Right ventricle myocardium superior (tissue), 1 donor: ENCODE measurements around the gene ADGRL2. TPM values are rescaled to one million over a fixed set of nuclear protein-coding genes. Genes with fewer than 3 reads are reported as not detected.
"Not testable (repeated sequence)": the region's sequence is repeated elsewhere in the genome, so short reads cannot be mapped to it uniquely, and the experiment has no call there.

ENCODE experiments used
- ATAC-seq: fragments of 200-7000 bp; cut with Tn5 transposase; one replicate; pipeline ENCODE4 v1.9.1; 2020; ENCODE audit warnings: mild to moderate bottlenecking; ENCODE audit not compliant: poor library complexity
- DNase-seq: peaks from one replicate; pipeline ENCODE4 v3.0.0-alpha.2; 2020
- intact Hi-C: fragments of 100-400 bp; cut with DNase I; formaldehyde crosslinking; loops from one replicate; pipeline ENCODE4 v1.11.2; 2022
- total RNA-seq: library from RNA; stranded (reverse); fragmentation: NEBNext Ultra II Directional; extraction: Animal tissue kit (Norgen Biotek cat#: 25700); gene quantifications from one replicate; pipeline ENCODE4 v1.2.1, GENCODE V29; 2021
- donor health status: DM: no; HTN: yes; CAD: no; lungs with severe emphysema.

Gene ADGRL2
- total RNA-seq, 1 donor from 2014 or later, result 37.9 TPM

DNA sequence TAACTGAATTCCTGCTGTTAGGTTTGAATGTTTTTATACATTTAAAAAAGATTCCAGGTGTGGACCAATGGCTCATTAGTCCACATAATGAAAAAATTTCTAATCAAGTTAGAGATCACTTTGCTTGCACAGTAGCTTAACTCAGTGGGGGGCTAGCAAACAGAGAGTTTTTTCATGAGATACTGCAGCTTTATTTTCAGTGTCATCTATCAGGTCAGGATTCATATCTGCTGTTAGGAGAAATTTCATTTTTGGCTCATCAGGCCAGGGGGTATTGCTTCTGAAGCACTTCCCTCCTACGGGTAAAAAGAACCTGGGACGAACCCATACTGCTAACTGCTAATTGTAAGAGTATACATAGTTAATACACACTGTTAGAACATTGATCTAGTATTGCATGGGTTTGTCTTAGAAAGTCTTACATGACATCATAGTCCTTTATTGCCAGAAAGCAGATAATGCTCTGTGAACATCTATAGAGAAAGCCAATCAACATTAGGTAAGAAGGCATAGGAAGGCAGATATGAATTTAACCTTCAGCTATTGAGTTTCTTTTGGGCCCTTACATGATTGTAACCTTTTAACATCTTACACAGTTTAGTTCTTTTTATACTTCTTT lies 38.0 kb downstream of the ADGRL2 start:
- intact Hi-C loops, result no loop called here
- ATAC-seq (no peak), DNase-seq (no peak)

DNA sequence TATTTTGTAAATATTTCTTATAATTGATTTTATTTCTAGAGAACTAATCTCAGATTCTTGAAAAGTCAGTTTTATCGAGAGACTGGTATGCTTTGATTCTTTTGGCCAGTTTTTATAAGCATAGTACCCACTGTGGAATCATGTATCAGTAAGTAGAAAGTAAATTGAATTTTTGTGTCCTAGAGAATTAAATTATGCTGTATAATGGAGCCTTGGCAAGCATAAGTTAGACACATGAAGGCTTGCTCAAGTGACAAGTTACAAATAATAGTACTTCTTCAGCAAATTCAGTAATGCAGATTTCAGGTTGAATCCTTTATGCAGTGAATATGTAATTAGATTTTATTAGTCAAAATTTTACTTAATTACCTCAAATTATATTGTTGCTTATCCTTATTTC lies 40.1 kb downstream of the ADGRL2 start:
- intact Hi-C loops, result no loop called here
- DNase-seq (no peak), ATAC-seq (no peak)

GRCh38 chr1:81841795-81842194 lies 41.1 kb downstream of the ADGRL2 start:
- DNase-seq (no peak), ATAC-seq (no peak)
- intact Hi-C loops, result no loop called here

DNA sequence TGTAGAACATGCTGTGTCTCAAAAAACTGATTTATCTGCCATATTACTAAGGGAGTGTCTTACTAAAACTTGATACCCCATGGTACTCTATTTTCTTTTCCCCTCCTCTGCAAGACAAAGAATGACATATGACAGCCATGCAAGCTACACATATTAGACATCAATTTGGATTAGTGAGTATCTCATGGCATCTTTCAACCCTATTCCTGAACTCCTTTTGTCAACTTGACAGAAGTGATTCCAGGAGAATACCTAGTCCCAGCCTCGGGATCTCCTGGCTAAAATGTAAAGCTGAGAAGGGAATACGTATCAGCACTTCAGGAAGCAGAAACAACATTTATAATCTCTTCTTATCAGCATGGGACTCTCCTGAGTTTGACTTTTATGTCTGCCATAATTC lies 43.7 kb downstream of the ADGRL2 start:
- DNase-seq (no peak), ATAC-seq (no peak)
- intact Hi-C loops, result no loop called here

DNA sequence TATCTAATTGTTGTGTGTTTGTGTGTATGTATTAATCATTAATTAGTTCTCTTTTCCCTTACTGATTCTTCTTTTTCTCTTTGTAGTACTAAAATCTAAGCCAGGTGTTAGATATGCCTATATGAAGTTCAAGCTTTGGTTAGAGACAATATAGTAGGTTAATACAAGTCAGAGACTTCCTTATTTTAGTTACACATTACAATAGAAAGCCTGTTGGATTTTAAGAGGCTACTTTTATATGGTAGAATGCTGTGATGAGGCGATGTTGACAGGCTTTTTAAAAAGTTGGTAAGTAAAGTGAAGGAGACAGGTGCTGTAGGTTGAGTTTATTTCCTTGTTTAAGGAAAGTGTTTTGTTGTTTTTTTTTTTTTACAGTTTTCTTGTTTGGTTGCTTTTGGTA lies 45.9 kb downstream of the ADGRL2 start:
- intact Hi-C loops, result no loop called here
- no peak for DNase-seq
- no peak for ATAC-seq

- DNase-seq (no peak), ATAC-seq (no peak)
- intact Hi-C loops, result no loop called here
These were observed 46.3 kb downstream of the ADGRL2 start for GRCh38 chr1:81847063-81847462.

DNA sequence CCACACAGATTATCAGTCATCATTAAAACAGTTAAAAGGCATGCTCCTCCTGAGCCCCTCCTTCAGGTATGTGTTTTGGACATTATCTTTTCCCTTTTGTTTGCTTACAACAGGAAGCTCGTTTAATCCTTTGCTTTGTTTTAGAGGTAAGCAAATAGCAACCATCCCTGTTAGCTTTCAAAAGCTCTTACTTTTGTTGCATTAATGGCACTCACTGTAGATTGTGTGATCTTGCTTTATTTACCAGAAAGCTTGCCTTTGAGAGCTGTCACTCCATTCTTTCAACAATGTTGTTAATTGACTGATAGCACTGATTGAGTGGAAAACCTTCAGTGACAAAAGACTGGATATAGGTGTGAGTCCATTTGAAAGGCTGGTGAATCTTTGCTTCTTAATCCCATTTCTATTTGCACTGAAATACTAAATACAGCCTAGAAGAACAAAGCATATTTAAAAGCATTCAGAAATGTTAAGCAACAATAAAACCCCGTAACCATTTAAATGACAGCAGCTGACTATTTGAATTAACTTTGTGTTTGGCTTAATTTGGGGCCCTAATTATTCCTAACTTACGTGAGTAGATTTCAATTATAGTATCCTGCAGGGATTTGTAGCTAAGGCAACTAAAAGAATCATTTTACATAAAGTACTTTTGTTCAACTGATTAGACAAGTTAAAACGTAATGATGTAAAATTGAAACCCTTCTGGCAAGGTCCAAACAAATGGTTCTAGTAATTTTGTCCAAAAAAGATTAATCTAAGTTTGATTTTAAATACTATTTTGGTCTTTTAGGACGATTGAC lies 48.3 kb downstream of the ADGRL2 start:
- intact Hi-C loops, result no loop called here
- DNase-seq (no peak), ATAC-seq (no peak)

DNA sequence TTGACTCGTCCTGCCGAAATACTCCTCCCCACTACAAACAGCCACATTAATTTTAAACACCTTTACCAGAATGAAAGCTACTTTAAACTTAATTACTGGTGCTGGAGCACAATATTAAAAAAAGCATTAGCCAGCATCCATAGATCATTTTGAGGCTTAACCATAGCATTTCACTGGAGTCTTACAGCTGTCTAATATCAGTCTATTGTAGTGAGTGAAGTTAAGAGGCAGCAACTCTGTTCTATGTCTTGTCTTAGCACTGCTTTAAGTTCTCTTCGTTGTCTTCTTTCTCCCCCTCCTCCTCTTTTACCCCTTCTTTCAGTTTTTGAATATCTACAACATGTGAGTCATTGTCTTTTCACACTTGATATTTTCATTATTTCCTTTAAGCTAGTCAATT lies 49.3 kb downstream of the ADGRL2 start:
- DNase-seq (no peak), ATAC-seq (no peak)
- intact Hi-C loops, result no loop called here

- ATAC-seq, result no peak
- intact Hi-C loops, result no loop called here
- no peak for DNase-seq
These were observed 49.8 kb downstream of the ADGRL2 start for GRCh38 chr1:81850495-81850894.

- ATAC-seq (no peak), DNase-seq (no peak)
- intact Hi-C loops, result no loop called here
These were observed 50.5 kb downstream of the ADGRL2 start for GRCh38 chr1:81851217-81851616.

DNA sequence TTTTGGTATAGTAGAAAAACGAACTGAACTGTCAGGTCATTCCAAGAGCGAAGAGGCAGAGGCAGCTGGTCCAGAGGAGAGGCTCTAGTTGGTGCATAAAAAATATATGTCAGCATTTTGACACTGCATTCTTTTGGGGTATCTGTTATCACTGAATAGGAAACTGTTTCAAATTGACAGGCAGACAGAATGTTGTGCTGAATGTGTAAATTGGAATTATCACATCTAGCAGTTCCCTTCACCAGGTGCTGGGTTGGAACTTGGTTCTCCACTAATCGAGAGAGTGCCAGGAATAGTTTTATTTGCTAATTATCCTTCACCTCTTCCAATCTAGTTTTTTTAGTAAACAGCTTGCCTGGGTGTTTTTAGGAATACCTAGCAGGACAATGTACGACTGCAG lies 52.2 kb downstream of the ADGRL2 start:
- intact Hi-C loops, result no loop called here
- ATAC-seq, result no peak
- no peak for DNase-seq

DNA sequence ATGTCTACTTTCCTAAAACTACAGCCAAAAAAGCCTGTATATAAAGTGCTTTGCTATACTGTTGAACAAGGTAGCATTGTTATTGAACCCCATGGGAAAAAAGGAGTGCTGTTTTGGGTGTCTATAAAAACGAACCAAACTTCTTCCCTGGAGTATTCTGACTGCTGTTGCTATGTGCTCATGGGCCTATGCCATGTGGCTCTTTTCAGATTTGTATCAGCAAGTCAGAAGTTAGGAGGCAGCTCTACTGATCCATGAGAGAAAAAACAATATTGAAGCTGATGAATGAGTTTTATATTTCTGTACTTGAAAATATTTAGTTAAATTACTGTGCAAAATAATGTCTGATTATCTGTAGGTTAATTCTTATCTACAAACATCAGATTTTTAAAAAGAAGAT lies 66.5 kb downstream of the ADGRL2 start:
- intact Hi-C loops, result no loop called here
- no peak for DNase-seq
- no peak for ATAC-seq

GRCh38 chr1:81869307-81869706 lies 68.6 kb downstream of the ADGRL2 start:
- no peak for ATAC-seq
- intact Hi-C loops, result no loop called here
- no peak for DNase-seq

DNA sequence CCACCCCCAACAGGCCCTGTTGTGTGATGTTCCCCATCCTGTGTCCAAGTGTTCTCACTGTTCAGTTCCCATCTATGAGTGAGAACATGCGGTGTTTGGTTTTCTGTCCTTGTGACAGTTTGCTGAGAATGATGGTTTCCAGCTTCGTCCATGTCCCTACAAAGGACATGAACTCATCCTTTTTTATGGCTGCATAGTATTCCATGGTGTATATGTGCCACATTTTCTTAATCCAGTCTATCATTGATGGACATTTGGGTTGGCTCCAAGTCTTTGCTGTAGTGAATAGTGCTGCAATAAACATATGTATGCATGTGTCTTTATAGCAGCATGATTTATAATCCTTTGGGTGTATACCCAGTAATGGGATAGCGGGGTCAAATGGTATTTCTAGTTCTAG lies 70.4 kb downstream of the ADGRL2 start:
- DNase-seq, ATAC-seq, intact Hi-C loops: not testable (repeated sequence)

DNA sequence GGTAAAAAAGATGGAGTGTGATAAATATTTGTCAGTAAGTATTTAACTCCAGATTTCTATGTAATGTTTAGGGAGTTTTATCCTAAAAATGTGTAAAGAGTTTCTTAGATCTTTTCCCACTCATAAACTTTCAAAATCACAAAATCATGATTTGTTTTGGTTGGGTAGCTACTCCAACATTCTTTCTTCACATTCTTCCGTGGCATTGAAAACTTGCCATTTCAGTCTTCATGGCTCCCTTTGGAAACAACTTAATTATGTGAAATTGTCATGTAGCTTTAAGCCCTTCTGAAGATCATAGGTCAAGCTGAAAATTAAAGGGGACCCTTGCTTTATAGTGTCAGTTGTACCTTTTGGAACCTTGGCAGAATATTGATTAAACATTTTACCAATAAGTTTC lies 73.2 kb downstream of the ADGRL2 start:
- intact Hi-C loops, result no loop called here
- no peak for ATAC-seq

GRCh38 chr1:81874461-81874860 lies 73.7 kb downstream of the ADGRL2 start:
- ATAC-seq (no peak), DNase-seq (no peak)
- intact Hi-C loops, result no loop called here

More for the DNA sequence above, 73.2 kb downstream of the ADGRL2 start:
- DNase-seq, result no peak

GRCh38 chr1:81874940-81875339 lies 74.2 kb downstream of the ADGRL2 start:
- intact Hi-C loops, result no loop called here
- no peak for DNase-seq
- ATAC-seq, result no peak

DNA sequence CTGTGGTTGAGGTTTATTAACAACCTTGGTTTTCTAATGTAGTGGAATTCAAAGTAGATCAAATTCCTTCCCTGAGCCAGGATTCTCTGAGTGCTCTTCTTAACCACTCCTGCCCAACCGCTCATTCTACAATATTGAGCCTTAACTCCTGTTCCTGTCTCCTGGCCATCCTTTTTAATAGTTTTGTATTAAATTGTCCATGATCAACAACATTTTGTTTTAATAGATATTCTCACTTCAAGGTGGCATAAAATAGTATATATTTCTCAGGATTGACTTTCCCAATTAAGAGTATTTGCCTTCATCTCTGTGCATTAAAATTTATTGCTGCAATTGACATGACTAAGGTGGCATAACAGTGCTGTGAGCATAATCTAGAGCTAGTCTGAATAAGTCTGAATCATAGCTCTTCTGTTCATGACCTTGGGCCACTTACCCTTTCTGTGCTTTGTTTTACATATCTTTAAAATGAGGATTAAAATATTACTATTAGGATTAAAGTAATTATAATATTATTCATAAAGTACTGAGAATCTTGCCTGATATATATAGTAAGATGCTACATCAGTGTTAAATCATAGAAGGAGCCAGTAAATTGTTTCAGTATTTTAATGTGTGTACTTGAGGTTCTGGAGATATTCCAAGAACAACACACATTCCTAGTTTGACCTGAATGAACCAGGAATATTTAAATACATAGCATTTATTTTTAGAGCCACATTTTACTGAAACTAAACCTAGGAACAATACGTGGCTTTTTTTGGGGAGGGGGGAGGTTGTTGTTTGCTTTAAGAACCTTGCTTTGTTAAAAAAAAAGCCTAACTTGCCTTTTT lies 76.4 kb downstream of the ADGRL2 start:
- no peak for DNase-seq
- peak; percentile 63 for ATAC-seq
- intact Hi-C loops, result no loop called here

- ATAC-seq, result peak; percentile 55
- DNase-seq, result no peak
- intact Hi-C loops, result no loop called here
These were observed 77.2 kb downstream of the ADGRL2 start for GRCh38 chr1:81877940-81878339.

DNA sequence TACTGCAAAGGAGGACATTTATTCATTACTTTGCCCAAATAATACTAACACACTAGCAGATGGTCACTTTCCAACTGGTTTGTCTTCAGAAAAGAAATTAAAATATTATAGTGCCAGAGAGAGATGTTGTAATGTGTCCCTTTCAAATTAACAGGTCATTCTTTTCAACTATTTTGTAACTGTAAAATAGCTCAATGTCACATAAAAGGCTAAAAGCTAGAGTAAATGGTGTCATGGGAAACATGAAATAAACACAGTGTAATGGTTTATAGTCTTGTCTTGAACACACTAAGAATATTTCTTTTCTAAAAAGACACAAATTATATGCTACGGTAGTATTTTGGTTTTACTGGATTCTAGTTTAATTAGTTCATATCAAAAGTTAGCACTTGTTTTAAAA lies 77.8 kb downstream of the ADGRL2 start:
- no peak for ATAC-seq
- intact Hi-C loops, result no loop called here
- DNase-seq, result no peak
